Endodermal cell (in vitro differentiated cells): Measurements from ENCODE around the gene AP1B1. TPM values are rescaled to one million over a fixed set of nuclear protein-coding genes. Genes with fewer than 3 reads are reported as not detected.
A peak's percentile ranks its signal among the peaks of the same experiment; 100 is the strongest.

ENCODE experiments used
- DNase-seq: peaks from one replicate; pipeline ENCODE4 v3.0.0-alpha.2; 2017
- H3K27ac ChIP-seq: 2 replicates; pipeline ENCODE4 v1.5.1; 2013; ENCODE audit warnings: mild to moderate bottlenecking, low read depth, low read length, moderate library complexity
- H3K27me3 ChIP-seq: 2 replicates; pipeline ENCODE4 v1.6.1; 2013; ENCODE audit warnings: mild to moderate bottlenecking, low read length, moderate library complexity; ENCODE audit not compliant: insufficient read depth, control insufficient read depth, poor library complexity, severe bottlenecking
- H3K36me3 ChIP-seq: 2 replicates; pipeline ENCODE4 v1.7.0; 2013; ENCODE audit warnings: mild to moderate bottlenecking, low read length, moderate library complexity; ENCODE audit not compliant: control insufficient read depth, insufficient read depth
- H3K4me1 ChIP-seq: one replicate; pipeline ENCODE4 v1.7.0; 2013; ENCODE audit warnings: low read length; ENCODE audit not compliant: control insufficient read depth, insufficient read depth
- H3K4me3 ChIP-seq: 2 replicates; pipeline ENCODE4 v1.5.1; 2013; ENCODE audit warnings: mild to moderate bottlenecking, low read length, moderate library complexity
- H3K9ac ChIP-seq: 2 replicates; pipeline ENCODE4 v1.6.1; 2013; ENCODE audit warnings: mild to moderate bottlenecking, low read length, moderate library complexity; ENCODE audit not compliant: poor library complexity, severe bottlenecking; ENCODE audit errors: extremely low read depth
- H3K9me3 ChIP-seq: 2 replicates; pipeline ENCODE4 v1.6.1; 2013; ENCODE audit warnings: mild to moderate bottlenecking, low read length, moderate library complexity; ENCODE audit not compliant: control insufficient read depth
- H3K27ac Mint-ChIP-seq: 2 replicates; pipeline ENCODE4 v1.8.0; 2020; ENCODE audit warnings: mixed read lengths
- H3K27me3 Mint-ChIP-seq: 2 replicates; pipeline ENCODE4 v1.8.0; 2021; ENCODE audit warnings: mild to moderate bottlenecking, mixed read lengths; ENCODE audit not compliant: insufficient read depth
- H3K36me3 Mint-ChIP-seq: 2 replicates; pipeline ENCODE4 v1.8.0; 2020; ENCODE audit warnings: low read depth, mixed read lengths
- H3K4me1 Mint-ChIP-seq: 2 replicates; pipeline ENCODE4 v1.8.0; 2020; ENCODE audit warnings: mixed read lengths
- H3K4me3 Mint-ChIP-seq: 2 replicates; pipeline ENCODE4 v1.8.0; 2020; ENCODE audit warnings: mild to moderate bottlenecking, moderate library complexity, mixed read lengths
- H3K9me3 Mint-ChIP-seq: 2 replicates; pipeline ENCODE4 v1.8.0; 2020; ENCODE audit warnings: mild to moderate bottlenecking, mixed read lengths
- WGBS, 2 experiments: methylation state at CpG; one replicate each; pipeline versions ENCODE4 v1.1.5 to v1.1.7; 2013; ENCODE audit warnings: missing lambda C conversion rate in 2 of 2, mixed read lengths in 1 of 2; ENCODE audit not compliant: insufficient coverage in 1 of 2, insufficient read length in 1 of 2; 5-methylcytosine and 5-hydroxymethylcytosine counted together
- total RNA-seq, 2 donors: library from RNA; stranded (reverse); fragmentation: NEBNext Ultra II Directional in 1 of 2; extraction: Animal tissue kit (Norgen Biotek cat#: 25700) in 1 of 2; gene quantifications; 2 replicates in 1 of 2; 3 replicates in 1 of 2; pipeline ENCODE4 v1.2.1, GENCODE V29; 2021
- TF ChIP-seq, protein P1 (sequence below): fragments of 200-600 bp; sonication (generic); conservative IDR thresholded peaks from 2 replicates; pipeline ENCODE4 v1.5.0; 2021; ENCODE audit warnings: antibody characterized with exemption, mild to moderate bottlenecking

Gene AP1B1
- total RNA-seq, 2 donors from 2014 or later = 64.9 to 76.6 TPM

DNA sequence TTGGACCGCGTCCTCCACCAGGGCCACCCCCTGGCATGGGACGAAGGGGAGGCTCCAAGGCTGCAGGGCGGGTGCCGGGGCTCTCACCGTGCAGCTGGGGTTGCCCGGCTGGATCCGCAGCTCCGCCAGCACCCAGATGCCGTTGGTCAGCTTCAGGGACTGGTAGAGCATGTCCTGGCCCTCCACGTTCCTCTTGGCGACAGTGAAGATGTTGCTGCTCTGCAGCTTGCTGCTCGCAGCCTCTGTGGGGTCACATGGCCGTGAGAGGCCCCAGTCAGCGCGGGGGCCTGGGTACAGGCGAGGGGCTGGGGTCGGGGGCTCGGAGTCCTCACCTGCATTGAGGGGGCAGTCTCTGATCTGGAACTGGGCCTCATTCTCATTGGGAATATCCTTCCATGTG, 58.1 kb downstream of the AP1B1 start:
- no peak for DNase-seq
- Mint-ChIP-seq H3K4me1 (peaks cover 5% of the 10 kb centered on the region), H3K9me3 (no peaks in the 10 kb centered on the region), H3K27ac (no peak overlapping the region), H3K4me3 (no peak overlapping the region), H3K27me3 (no peaks in the 10 kb centered on the region), H3K36me3 (peaks cover 29% of the 10 kb centered on the region)
- H3K4me1 ChIP-seq = no peaks in the 10 kb centered on the region
- no peaks in the 10 kb centered on the region for H3K27me3 ChIP-seq
- H3K9me3 ChIP-seq = no peaks in the 10 kb centered on the region
- no peak overlapping the region for H3K4me3 ChIP-seq
- 95 to 97% methylated on average over 17 to 19 of the region's 19 CpGs for WGBS, 2 experiments
- H3K27ac ChIP-seq = no peak overlapping the region
- TF ChIP-seq, protein P1, sequence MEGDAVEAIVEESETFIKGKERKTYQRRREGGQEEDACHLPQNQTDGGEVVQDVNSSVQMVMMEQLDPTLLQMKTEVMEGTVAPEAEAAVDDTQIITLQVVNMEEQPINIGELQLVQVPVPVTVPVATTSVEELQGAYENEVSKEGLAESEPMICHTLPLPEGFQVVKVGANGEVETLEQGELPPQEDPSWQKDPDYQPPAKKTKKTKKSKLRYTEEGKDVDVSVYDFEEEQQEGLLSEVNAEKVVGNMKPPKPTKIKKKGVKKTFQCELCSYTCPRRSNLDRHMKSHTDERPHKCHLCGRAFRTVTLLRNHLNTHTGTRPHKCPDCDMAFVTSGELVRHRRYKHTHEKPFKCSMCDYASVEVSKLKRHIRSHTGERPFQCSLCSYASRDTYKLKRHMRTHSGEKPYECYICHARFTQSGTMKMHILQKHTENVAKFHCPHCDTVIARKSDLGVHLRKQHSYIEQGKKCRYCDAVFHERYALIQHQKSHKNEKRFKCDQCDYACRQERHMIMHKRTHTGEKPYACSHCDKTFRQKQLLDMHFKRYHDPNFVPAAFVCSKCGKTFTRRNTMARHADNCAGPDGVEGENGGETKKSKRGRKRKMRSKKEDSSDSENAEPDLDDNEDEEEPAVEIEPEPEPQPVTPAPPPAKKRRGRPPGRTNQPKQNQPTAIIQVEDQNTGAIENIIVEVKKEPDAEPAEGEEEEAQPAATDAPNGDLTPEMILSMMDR = no peak
- peaks cover 51% of the 10 kb centered on the region for H3K36me3 ChIP-seq
- no peak overlapping the region for H3K9ac ChIP-seq

DNA sequence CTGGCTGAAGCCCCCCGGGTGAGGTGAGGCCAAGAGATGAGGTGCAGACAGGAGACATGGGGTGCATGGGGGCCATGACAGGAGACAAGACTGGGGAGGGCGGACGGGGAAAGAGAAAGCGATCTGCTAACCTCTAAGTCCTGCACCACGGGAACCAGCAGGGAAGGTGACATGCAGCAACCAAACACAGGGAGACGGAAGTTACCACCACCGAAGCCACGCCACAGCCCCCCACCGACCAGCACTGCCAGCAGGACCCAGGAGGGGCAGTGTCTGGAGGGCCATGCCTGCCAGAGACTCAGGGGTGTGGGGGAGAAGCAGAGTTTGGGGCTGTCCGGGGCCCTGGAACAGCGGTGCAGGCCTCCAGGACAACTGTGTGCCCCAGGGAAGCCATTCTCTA, 58.8 kb downstream of the AP1B1 start:
- H3K9me3 Mint-ChIP-seq = no peaks in the 10 kb centered on the region
- H3K27me3 ChIP-seq = no peaks in the 10 kb centered on the region
- H3K4me3 Mint-ChIP-seq = no peak overlapping the region
- H3K36me3 ChIP-seq = peaks cover 49% of the 10 kb centered on the region
- no peaks in the 10 kb centered on the region for H3K27me3 Mint-ChIP-seq
- no peak overlapping the region for H3K27ac ChIP-seq
- no peak overlapping the region for H3K4me3 ChIP-seq
- H3K27ac Mint-ChIP-seq = peak overlapping the region; percentile 39
- no peaks in the 10 kb centered on the region for H3K4me1 Mint-ChIP-seq
- TF ChIP-seq, protein P1 = no peak
- H3K9ac ChIP-seq = no peak overlapping the region
- no peaks in the 10 kb centered on the region for H3K4me1 ChIP-seq
- no peaks in the 10 kb centered on the region for H3K9me3 ChIP-seq
- 94 to 96% methylated on average over 9 to 11 of the region's 11 CpGs for WGBS, 2 experiments
- H3K36me3 Mint-ChIP-seq = peaks cover 29% of the 10 kb centered on the region
- DNase-seq = no peak

DNA sequence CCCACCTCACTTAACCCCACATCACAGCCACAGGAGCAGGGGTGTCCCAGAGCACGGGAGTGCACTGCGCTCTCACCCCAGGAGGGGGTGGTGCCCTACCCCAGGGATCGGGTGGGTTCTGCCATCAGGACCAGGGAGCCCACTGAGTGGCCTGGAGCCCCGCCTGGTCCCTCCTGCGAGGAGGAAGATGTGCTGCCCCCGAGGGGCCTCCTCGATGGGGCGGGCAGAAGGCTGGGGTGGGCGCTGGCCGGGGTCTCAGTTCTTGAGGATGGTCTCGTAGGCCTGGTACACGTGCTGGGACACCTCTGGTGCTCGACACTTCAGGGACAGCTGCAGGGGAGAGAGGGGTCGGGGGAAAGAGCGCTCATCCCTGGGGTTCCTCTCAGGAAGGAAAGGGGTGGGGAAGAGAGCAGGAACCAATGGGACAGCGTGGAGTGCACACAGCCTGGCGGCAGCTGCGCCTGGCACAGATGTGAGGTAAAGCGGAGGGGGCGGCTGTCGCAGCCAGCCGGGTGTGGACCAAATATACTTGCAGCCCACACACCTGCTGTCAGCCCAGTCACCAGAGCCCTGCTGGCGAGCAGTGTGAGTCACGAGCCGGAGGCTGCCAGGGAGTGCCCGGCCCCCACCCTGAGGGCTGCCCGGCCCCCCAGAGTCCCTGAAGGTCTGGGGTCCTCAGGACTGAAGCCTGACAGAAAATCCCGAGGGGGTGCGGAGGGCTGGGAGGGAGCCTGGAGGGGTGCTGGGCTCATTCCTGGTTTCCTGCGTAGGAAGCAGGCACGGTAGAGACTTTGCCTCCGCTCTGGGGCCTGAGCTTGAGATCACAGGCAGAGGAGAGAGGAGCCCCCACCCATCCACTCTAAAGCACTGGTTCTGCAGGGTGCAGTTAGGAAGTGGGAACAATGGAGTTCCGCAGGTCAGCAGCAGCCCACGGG, 59.5 kb downstream of the AP1B1 start:
- no peaks in the 10 kb centered on the region for H3K9me3 ChIP-seq
- H3K36me3 ChIP-seq = peaks cover 43% of the 10 kb centered on the region
- TF ChIP-seq, protein P1 = no peak
- no peak for DNase-seq
- H3K4me3 ChIP-seq = no peak overlapping the region
- Mint-ChIP-seq H3K36me3 (peaks cover 27% of the 10 kb centered on the region), H3K4me1 (no peaks in the 10 kb centered on the region), H3K27me3 (no peaks in the 10 kb centered on the region), H3K9me3 (no peaks in the 10 kb centered on the region), H3K4me3 (no peak overlapping the region), H3K27ac (peak overlapping the region; percentile 39)
- 94 to 95% methylated on average over 17 to 34 of the region's 34 CpGs for WGBS, 2 experiments
- no peak overlapping the region for H3K9ac ChIP-seq
- H3K27me3 ChIP-seq = no peaks in the 10 kb centered on the region
- H3K4me1 ChIP-seq = no peaks in the 10 kb centered on the region
- no peak overlapping the region for H3K27ac ChIP-seq
